Endometrial microvascular endothelial cells (primary cell): Measurements from ENCODE around the gene SPOPL. TPM values are rescaled to one million over a fixed set of nuclear protein-coding genes. Genes with fewer than 3 reads are reported as not detected.
"Not testable (repeated sequence)": the region's sequence is repeated elsewhere in the genome, so short reads cannot be mapped to it uniquely, and the experiment has no call there.

Source experiments
- in situ Hi-C: cut with HindIII; loops from 2 replicates; pipeline ENCODE4 v1.10.0; 2017; ENCODE audit warnings: low sequenced_read_pairs, low pct_unique_long_range_greater_than_20kb; ENCODE audit errors: inconsistent ontology term
- total RNA-seq: library from RNA; depleted of rRNA; stranded (reverse); fragments of >200 nt; gene quantifications from one replicate; pipeline ENCODE4 v1.2.3, GENCODE V29; 2015; ENCODE audit errors: inconsistent ontology term

SPOPL gene
- total RNA-seq, 1 donor from 2014 or later: 10.3 TPM

- in situ Hi-C loops: no loop called here
These were observed 14.6 kb downstream of the SPOPL start for GRCh38 chr2:138516030-138516704.

GRCh38 chr2:138518860-138519259, 17.3 kb downstream of the SPOPL start:
- in situ Hi-C loops: no loop called here

- in situ Hi-C loops: no loop called here
These were observed 20.3 kb downstream of the SPOPL start for GRCh38 chr2:138521821-138522220.

- in situ Hi-C loops: no loop called here
These were observed 21.0 kb downstream of the SPOPL start for GRCh38 chr2:138522556-138522955.

- in situ Hi-C loops: not testable (repeated sequence)
These were observed 21.6 kb downstream of the SPOPL start for GRCh38 chr2:138523018-138523672.

- in situ Hi-C loops: not testable (repeated sequence)
These were observed 22.1 kb downstream of the SPOPL start for GRCh38 chr2:138523673-138524042.

- in situ Hi-C loops: not testable (repeated sequence)
These were observed 22.8 kb downstream of the SPOPL start for GRCh38 chr2:138524353-138524752.

- in situ Hi-C loops: no loop called here
These were observed 30.3 kb downstream of the SPOPL start for GRCh38 chr2:138531913-138532312.

- in situ Hi-C loops: no loop called here
These were observed 33.2 kb downstream of the SPOPL start for GRCh38 chr2:138534791-138535190.

- in situ Hi-C loops: no loop called here
These were observed 34.7 kb downstream of the SPOPL start for GRCh38 chr2:138536302-138536701.

GRCh38 chr2:138536740-138537139, 35.2 kb downstream of the SPOPL start:
- in situ Hi-C loops: no loop called here

- in situ Hi-C loops: no loop called here
These were observed 35.8 kb downstream of the SPOPL start for GRCh38 chr2:138537170-138537915.

GRCh38 chr2:138544206-138544605, 42.6 kb downstream of the SPOPL start:
- in situ Hi-C loops: not testable (repeated sequence)

GRCh38 chr2:138548796-138549195, 47.2 kb downstream of the SPOPL start:
- in situ Hi-C loops: no loop called here

GRCh38 chr2:138550172-138550571, 48.6 kb downstream of the SPOPL start:
- in situ Hi-C loops: no loop called here

- in situ Hi-C loops: no loop called here
These were observed 49.2 kb downstream of the SPOPL start for GRCh38 chr2:138550670-138551287.

GRCh38 chr2:138554123-138554522, 52.6 kb downstream of the SPOPL start:
- in situ Hi-C loops: no loop called here

GRCh38 chr2:138559641-138560040, 58.1 kb downstream of the SPOPL start:
- in situ Hi-C loops: no loop called here

- in situ Hi-C loops: no loop called here
These were observed 63.1 kb downstream of the SPOPL start for GRCh38 chr2:138564586-138565229.
